HepG2 (cell line): Measurements from ENCODE around the gene UTP25. TPM values are rescaled to one million over a fixed set of nuclear protein-coding genes. Genes with fewer than 3 reads are reported as not detected.

Experiments
- polyA plus RNA-seq, 8 experiments: library from polyadenylated mRNA; depleted of rRNA in 3 of 8; stranded (reverse) in 7 of 8; unstranded in 1 of 8; fragments of >200 nt; fragmentation: Illumina TruSeq in 4 of 8; extraction: Trizol in 4 of 8; gene quantifications; 2 replicates each; pipeline versions ENCODE4 v1.2.1 to v1.2.3, GENCODE V29; 2011 to 2016; ENCODE audit warnings: low read depth in 4 of 8, missing spikeins in 1 of 8, mixed read lengths in 1 of 8; ENCODE audit not compliant: insufficient read depth in 1 of 8
- total RNA-seq, 5 experiments: library from RNA; depleted of rRNA; stranded (reverse); fragments of >200 nt; fragmentation: Illumina TruSeq; extraction: Trizol; gene quantifications; 2 replicates each; pipeline ENCODE4 v1.2.3, GENCODE V29; 2016; ENCODE audit warnings: low read depth in 1 of 5

UTP25 gene
- total and polyA plus RNA-seq, 2 of the 13 experiments (the other 11 are each of a cell fraction or from before 2014, with no cell fraction given): 4.8 to 5.7 TPM

Other genes starting within 250 kb of the UTP25 start
- not detected in 2 replicates for gene CAMK1G, start 244.3 kb upstream of the UTP25 start, total RNA-seq (2016; rRNA removed; fragmentation: Illumina TruSeq; extraction: Trizol)
- not detected in 2 replicates for gene CAMK1G, start 244.3 kb upstream of the UTP25 start, polyA plus RNA-seq (2011; rRNA removed)
- gene LAMB3, start 175.5 kb upstream of the UTP25 start, total RNA-seq (2016; rRNA removed; fragmentation: Illumina TruSeq; extraction: Trizol): 0.10 and 0.24 TPM in 2 replicates
- 0.18 TPM in 2 replicates for gene LAMB3, start 175.5 kb upstream of the UTP25 start, polyA plus RNA-seq (2011; rRNA removed)
- gene G0S2, start 152.6 kb upstream of the UTP25 start, total RNA-seq (2016; rRNA removed; fragmentation: Illumina TruSeq; extraction: Trizol): not detected in 2 replicates
- gene G0S2, start 152.6 kb upstream of the UTP25 start, polyA plus RNA-seq (2011; rRNA removed): not detected in 2 replicates
- not detected in 2 replicates for gene HSD11B1, start 123.1 kb upstream of the UTP25 start, total RNA-seq (2016; rRNA removed; fragmentation: Illumina TruSeq; extraction: Trizol)
- gene HSD11B1, start 123.1 kb upstream of the UTP25 start, polyA plus RNA-seq (2011; rRNA removed): not detected in 2 replicates
- not detected in 2 replicates for gene TRAF3IP3, start 71.9 kb upstream of the UTP25 start, total RNA-seq (2016; rRNA removed; fragmentation: Illumina TruSeq; extraction: Trizol)
- gene TRAF3IP3, start 71.9 kb upstream of the UTP25 start, polyA plus RNA-seq (2011; rRNA removed): not detected in 2 replicates
- gene C1orf74, start 43.4 kb upstream of the UTP25 start, total RNA-seq (2016; rRNA removed; fragmentation: Illumina TruSeq; extraction: Trizol): 0.71 and 0.98 TPM in 2 replicates
- 0.33 and 0.40 TPM in 2 replicates for gene C1orf74, start 43.4 kb upstream of the UTP25 start, polyA plus RNA-seq (2011; rRNA removed)
- 0.02 TPM in 1 of 2 replicates, not detected in the other for gene IRF6, start 21.8 kb upstream of the UTP25 start, total RNA-seq (2016; rRNA removed; fragmentation: Illumina TruSeq; extraction: Trizol)
- 0.05 TPM in 1 of 2 replicates, not detected in the other for gene IRF6, start 21.8 kb upstream of the UTP25 start, polyA plus RNA-seq (2011; rRNA removed)
- not detected in 2 replicates for gene SYT14, start 110.2 kb downstream of the UTP25 start, total RNA-seq (2016; rRNA removed; fragmentation: Illumina TruSeq; extraction: Trizol)
- not detected in 2 replicates for gene SYT14, start 110.2 kb downstream of the UTP25 start, polyA plus RNA-seq (2011; rRNA removed)